Measurements from ENCODE around the gene BNC2. TPM values are rescaled to one million over a fixed set of nuclear protein-coding genes. Genes with fewer than 3 reads are reported as not detected.
"Not testable (repeated sequence)": the region's sequence is repeated elsewhere in the genome, so short reads cannot be mapped to it uniquely, and the experiment has no call there.

The BNC2 gene
- total RNA-seq, 4 donors from 2014 or later: 90.2 to 130 (median 100.0) TPM

DNA sequence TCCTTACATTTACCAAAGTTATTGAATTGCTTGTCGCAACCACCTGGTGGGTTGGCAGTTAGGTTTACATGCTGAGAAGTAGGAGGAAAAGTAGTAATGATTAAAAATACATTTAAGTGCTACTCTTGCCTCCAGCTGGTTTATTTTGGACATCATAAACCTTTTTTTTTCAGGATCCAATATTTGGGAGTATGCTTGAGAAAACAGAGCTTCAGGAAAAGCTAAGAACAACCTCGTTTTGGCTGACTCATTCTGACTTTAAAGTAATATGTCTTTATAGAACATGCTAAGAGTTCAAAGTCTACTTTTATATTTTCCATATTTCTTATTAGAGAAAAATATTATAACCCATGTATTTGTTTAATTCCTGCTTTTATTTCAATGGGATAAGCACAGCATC lies 41.7 kb upstream of the BNC2 start:
- Histone ChIP-seq H3K4me3 (no peak overlapping the region), H3K36me3 (no peaks in the 10 kb centered on the region), H3K27me3 (no peaks in the 10 kb centered on the region), H3K9me3 (no peaks in the 10 kb centered on the region), H3K27ac (no peak overlapping the region), H3K4me1 (peaks cover 0 to under 1% (median 0%) of the 10 kb centered on the region in 3 donors)
- ATAC-seq: no peak
- WGBS, 2 donors (ENCODE audit: low coverage in 1 of 2): 49 to 53% methylated on average over 2 of the region's 2 CpGs
- TF ChIP-seq POLR2AphosphoS5 (IDR thresholded peaks at IDR 0.05) (no peak), POLR2A (IDR thresholded peaks at IDR 0.05) (no peak), EP300 (IDR thresholded peaks at IDR 0.05) (no peak)
- TF ChIP-seq, protein P1, sequence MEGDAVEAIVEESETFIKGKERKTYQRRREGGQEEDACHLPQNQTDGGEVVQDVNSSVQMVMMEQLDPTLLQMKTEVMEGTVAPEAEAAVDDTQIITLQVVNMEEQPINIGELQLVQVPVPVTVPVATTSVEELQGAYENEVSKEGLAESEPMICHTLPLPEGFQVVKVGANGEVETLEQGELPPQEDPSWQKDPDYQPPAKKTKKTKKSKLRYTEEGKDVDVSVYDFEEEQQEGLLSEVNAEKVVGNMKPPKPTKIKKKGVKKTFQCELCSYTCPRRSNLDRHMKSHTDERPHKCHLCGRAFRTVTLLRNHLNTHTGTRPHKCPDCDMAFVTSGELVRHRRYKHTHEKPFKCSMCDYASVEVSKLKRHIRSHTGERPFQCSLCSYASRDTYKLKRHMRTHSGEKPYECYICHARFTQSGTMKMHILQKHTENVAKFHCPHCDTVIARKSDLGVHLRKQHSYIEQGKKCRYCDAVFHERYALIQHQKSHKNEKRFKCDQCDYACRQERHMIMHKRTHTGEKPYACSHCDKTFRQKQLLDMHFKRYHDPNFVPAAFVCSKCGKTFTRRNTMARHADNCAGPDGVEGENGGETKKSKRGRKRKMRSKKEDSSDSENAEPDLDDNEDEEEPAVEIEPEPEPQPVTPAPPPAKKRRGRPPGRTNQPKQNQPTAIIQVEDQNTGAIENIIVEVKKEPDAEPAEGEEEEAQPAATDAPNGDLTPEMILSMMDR (IDR thresholded peaks at IDR 0.05): no peak

DNA sequence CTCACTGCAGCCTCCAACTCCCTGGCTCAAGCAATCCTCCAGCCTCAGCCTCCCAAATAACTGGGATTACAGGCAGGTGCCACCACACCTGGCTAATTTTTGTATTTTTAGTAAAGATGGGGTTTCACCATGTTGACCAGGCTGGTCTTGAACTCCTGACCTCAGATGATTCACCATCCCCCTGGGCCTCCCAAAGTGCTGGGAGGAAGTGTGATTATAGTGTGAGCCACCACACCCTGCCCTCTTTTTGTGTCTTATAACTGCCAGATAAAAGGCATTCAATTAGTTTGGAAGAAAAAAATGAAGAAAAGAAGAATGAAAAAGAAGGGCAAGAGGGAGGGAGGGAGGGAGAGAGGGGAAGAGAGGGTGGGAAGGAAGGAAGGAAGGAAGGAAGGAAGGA lies 37.7 kb upstream of the BNC2 start:
- H3K27me3 ChIP-seq, H3K4me3 ChIP-seq, H3K36me3 ChIP-seq, H3K27ac ChIP-seq, H3K4me1 ChIP-seq, H3K9me3 ChIP-seq: not testable (repeated sequence)
- ATAC-seq: peak; percentile 7

DNA sequence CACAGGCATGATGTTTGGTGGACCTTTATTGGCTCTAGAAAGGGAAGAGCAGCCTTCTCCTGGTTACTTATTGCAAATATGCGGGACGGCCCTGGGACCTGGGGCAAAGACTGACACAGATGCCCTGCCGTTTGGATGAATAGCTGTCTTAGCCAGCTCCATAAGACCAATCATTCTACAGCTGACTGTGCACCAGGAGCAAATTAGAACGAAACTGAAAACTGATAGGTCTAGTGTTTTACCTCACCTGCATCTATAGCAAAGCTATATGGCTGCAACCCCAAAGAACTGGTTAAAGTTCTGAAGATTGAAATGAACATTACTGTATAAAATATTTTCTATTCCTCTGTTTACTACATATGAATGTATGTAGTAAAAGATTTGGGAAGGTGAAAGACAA lies 34.2 kb upstream of the BNC2 start:
- no peak for ATAC-seq
- H3K4me3 ChIP-seq: no peak overlapping the region
- no peaks in the 10 kb centered on the region for H3K36me3 ChIP-seq
- H3K4me1 ChIP-seq: peaks cover 0 to 4% (median 0%) of the 10 kb centered on the region in 3 donors
- no peaks in the 10 kb centered on the region for H3K27me3 ChIP-seq
- no peak overlapping the region for H3K27ac ChIP-seq
- H3K9me3 ChIP-seq: no peaks in the 10 kb centered on the region
- 78% methylated on average over 4 of the region's 4 CpGs; no CpG with 5 or more reads in 1 of the 2 donors for WGBS, 2 donors (ENCODE audit: low coverage in 1 of 2)
- TF ChIP-seq EP300 (IDR thresholded peaks at IDR 0.05) (no peak), POLR2A (IDR thresholded peaks at IDR 0.05) (no peak), POLR2AphosphoS5 (IDR thresholded peaks at IDR 0.05) (no peak)
- TF ChIP-seq, protein P1 (IDR thresholded peaks at IDR 0.05): no peak

DNA sequence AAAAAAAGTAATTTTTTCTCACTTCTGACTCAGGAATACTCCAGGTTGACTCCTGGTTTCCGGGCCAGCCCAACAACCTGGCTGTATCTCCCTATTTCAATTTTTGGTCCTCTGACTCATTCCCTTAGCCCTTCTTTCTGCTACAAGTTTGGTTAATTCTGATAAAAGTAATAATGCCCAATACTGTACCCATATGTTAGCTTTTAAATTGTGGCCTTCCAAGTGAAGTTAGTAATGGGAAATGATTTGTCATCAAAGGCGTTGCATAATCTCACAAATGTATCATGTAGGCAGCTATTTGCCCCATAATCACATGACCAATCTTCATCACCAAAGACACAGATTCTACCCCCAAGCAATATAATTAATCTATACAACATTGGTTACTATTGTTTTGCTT lies 31.1 kb upstream of the BNC2 start:
- Histone ChIP-seq H3K27me3 (no peaks in the 10 kb centered on the region), H3K36me3 (no peaks in the 10 kb centered on the region), H3K9me3 (no peaks in the 10 kb centered on the region), H3K27ac (no peak overlapping the region), H3K4me3 (no peak overlapping the region), H3K4me1 (no peaks in the 10 kb centered on the region)
- no peak for ATAC-seq
- WGBS, 2 donors (ENCODE audit: low coverage in 1 of 2): 94% methylated on average over 2 of the region's 2 CpGs
- TF ChIP-seq POLR2A (IDR thresholded peaks at IDR 0.05) (no peak), EP300 (IDR thresholded peaks at IDR 0.05) (no peak), POLR2AphosphoS5 (IDR thresholded peaks at IDR 0.05) (no peak)

DNA sequence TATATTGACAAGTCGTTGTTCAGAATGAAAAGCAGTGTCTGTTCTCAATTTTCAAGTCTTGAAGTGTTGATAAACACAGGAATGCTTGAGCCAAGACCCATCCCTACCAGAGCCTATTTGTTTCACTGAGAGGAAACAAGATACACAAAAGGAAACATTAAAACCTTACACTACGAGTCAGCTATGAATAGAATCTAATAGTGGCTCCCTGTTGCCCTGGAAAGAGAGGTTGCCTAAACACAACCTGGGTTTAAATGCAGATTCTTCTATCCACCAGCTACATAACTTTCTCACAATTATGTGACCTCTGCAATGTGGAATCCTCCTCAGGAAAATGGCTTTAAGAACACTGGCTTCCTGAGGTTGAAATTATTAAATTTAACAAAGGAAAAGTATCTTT lies 29.1 kb upstream of the BNC2 start:
- 14 to 45% methylated on average over 2 of the region's 2 CpGs for WGBS, 2 donors (ENCODE audit: low coverage in 1 of 2)
- Histone ChIP-seq H3K27me3 (no peaks in the 10 kb centered on the region), H3K27ac (no peak overlapping the region), H3K36me3 (no peaks in the 10 kb centered on the region), H3K4me3 (no peak overlapping the region), H3K9me3 (no peaks in the 10 kb centered on the region), H3K4me1 (no peaks in the 10 kb centered on the region)
- TF ChIP-seq POLR2A (IDR thresholded peaks at IDR 0.05) (no peak), EP300 (IDR thresholded peaks at IDR 0.05) (no peak), POLR2AphosphoS5 (IDR thresholded peaks at IDR 0.05) (no peak)
- TF ChIP-seq, protein P1 (IDR thresholded peaks at IDR 0.05): no peak
- no peak for ATAC-seq

DNA sequence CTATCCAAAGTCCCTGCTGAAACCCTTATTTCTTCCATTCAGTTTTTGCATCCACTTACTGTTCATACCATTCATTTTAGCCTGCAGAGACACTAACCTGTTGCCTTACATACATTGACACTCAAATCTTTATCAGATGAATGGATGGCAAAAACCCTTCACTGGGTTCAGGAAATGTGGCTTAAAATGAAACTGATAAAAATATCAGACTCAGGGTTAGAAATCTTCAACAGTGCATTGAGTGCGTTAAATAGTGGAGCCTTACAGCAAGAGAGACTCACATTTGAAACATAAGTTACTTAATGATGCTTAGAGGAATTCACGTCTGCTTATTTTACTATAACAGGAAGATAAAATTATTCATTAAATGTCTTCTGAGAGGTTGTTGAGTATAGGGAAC lies 28.0 kb upstream of the BNC2 start:
- Histone ChIP-seq H3K4me1 (no peaks in the 10 kb centered on the region), H3K27ac (no peak overlapping the region), H3K4me3 (no peak overlapping the region), H3K9me3 (no peaks in the 10 kb centered on the region), H3K36me3 (no peaks in the 10 kb centered on the region), H3K27me3 (no peaks in the 10 kb centered on the region)
- no peak for ATAC-seq
- 64 to 74% methylated on average over 2 of the region's 2 CpGs for WGBS, 2 donors (ENCODE audit: low coverage in 1 of 2)
- TF ChIP-seq, protein P1 (IDR thresholded peaks at IDR 0.05): no peak
- TF ChIP-seq EP300 (IDR thresholded peaks at IDR 0.05): no peak
- no peak for TF ChIP-seq POLR2A (IDR thresholded peaks at IDR 0.05)
- no peak for TF ChIP-seq POLR2AphosphoS5 (IDR thresholded peaks at IDR 0.05)
